GM18907 (cell line): Measurements from ENCODE around the gene ANXA2.
"Not testable (repeated sequence)": the region's sequence is repeated elsewhere in the genome, so short reads cannot be mapped to it uniquely, and the experiment has no call there.

Source experiments
- ATAC-seq: cut with Tn5 transposase; IDR thresholded peaks from one replicate; pipeline ENCODE4 v1.9.1; 2021; ENCODE audit warnings: mild to moderate bottlenecking, moderate library complexity; ENCODE audit not compliant: unreplicated experiment

ANXA2 gene

DNA sequence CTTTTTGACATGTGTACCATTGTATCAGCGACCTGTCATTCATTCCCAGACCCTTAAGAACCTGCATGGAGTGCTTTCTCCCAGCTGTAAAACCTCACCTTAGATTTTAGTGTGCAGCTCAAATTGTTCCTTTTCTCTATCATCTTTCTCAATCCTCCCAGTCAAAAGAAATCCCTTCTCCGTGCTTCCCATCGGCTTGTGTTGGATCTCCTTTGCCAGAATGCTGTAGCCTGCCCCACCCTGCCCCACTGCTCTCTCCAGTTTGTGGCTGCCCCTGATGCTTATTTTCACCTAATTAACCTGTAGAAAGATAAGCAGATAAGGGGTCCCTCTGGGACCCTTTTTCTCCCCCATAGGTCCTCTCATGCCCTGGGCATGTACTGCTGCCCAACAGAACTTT, 51.1 kb downstream of the ANXA2 start:
- ATAC-seq: no peak

DNA sequence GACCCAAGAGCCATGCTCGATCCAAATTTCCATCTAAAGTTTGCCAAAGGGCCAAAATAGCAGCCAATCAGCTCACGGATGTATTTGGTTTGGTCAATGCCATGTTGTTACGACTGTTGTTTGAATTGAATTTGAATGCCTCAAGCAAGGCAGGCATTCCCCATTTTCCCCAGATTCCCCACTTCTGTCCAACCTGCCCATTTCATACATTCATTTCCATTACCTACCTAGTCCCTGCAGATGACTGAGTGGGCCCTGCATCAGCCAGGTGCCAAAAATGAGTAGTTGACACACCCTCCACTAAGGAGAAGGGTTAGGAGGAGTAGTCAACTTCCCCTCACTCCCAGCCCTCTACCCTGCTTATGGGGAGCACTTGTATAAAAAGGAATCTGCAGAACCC, 51.7 kb downstream of the ANXA2 start:
- ATAC-seq: no peak

DNA sequence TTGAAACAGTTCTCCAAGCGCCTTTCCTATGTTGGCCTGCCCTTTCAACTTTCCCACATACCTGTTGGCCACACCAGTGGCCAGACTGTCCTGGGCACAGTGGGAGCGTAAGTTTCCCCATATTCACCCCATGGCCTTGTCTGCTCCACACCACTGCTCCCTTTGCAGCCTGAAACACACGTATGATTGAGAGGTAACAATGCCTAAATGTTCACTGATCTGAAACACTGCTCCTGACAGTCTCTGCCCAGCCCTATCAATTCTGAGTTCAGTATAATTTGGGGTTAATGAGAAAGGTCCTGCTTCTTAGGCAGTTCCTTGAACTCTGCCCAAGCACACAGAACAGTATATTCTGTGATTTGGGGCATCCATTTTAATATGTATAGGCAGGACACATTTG, 52.2 kb downstream of the ANXA2 start:
- ATAC-seq: no peak

GRCh38 chr15:60344987-60345386, 52.8 kb downstream of the ANXA2 start:
- no peak for ATAC-seq

- ATAC-seq: no peak
Measured at GRCh38 chr15:60344461-60344860, 53.3 kb downstream of the ANXA2 start.

DNA sequence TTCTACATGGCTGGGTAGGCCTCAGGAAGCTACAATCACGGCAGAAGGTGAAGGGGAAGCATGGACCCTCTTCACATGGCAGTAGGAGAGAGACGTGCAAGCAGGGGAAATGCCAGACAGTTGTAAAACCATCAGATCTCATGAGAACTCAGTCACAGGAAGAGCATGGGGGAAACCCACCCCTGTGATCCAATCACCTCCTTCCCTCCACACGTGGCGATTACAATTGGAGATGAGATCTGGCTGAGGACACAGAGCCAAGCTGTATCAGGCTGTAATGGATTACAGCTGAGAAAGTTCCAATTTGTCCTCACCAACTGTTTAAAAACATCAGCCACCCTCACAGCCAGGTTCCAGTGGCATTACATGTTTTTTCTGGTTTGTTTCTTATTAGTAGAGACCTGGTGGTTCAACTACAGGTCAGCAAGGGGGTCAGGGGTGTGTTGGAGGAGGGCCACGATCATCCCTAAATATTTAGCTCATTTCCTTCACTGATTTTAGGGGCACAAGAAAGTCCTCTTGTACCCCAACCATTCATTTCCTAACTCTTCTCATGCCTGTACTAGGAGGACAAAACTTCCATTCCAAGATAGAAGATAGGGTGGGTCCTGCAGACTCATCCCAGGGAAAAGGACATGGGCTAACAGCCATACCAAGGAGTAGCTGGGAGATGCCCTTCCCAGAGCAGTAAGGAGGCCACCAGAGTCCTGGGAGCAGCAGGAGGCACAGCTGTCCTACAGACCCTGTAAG, 54.4 kb downstream of the ANXA2 start:
- no peak for ATAC-seq

- no peak for ATAC-seq
Measured at GRCh38 chr15:60340207-60340921, 57.4 kb downstream of the ANXA2 start.

- ATAC-seq: no peak
Measured at GRCh38 chr15:60339236-60339635, 58.5 kb downstream of the ANXA2 start.

DNA sequence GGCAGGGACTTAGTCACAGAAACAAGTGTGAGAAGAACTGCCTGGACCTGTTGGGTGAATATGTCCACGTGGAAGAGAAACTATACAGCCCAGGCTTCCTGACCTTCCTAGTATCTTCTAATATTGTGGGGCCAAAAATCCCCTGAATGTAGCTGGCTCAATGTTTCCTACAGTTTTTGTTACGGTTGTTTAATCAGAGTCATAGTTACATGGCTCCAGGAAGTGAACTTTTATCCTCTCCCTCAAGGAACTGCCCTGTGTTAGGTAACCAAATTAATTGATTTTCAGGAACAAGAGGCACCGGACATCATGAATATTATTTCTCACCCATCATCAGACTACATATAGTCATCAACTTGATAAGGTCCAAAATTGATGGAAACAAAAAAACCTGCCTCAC, 59.0 kb downstream of the ANXA2 start:
- no peak for ATAC-seq

- ATAC-seq: no peak
Measured at GRCh38 chr15:60337076-60337475, 60.7 kb downstream of the ANXA2 start.

DNA sequence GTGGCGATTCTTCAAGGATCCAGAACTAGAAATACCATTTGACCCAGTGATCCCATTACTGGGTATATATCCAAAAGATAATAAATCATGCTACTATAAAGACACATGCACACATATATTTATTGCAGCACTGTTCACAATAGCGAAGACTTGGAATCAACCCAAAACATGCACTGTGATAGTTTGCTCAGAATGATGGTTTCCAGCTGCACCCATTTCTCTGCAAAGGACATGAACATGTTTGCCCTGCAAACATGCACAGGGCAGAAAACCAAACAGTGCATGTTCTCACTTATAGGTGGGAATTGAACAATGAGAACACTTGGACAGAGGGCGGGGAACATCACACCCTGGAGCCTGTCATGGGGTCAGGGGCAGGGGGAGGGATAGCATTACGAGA, 62.5 kb downstream of the ANXA2 start:
- not testable (repeated sequence) for ATAC-seq

DNA sequence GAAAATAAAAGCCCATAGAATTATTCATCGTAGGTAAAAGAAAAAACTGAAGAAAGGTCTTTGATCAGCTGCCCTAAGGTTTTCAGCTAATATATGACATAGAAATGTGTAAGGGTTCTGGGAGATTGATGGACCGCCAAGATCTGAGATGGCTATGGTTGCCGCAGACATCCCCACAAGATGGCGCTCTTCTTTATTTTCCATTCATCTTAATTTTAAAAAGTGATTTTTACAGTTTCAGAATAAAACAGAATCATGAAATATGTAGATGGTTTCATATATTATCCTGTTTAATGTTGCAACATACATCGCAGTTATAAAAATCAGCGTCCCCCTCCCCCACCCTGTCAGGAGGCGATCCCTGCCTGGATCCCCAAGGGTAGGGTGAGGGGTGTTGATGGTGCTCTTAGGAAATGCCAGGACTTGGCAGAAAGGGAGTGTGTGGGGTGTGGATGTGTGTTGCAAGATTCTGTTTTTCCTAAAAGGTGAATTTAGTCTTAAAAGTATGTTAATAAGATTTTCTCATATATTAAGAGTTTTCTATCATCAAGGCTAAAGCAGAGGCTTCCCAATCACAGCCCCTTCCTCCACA, 68.8 kb downstream of the ANXA2 start:
- ATAC-seq: no peak

- no peak for ATAC-seq
Measured at GRCh38 chr15:60326824-60327654, 70.7 kb downstream of the ANXA2 start.

DNA sequence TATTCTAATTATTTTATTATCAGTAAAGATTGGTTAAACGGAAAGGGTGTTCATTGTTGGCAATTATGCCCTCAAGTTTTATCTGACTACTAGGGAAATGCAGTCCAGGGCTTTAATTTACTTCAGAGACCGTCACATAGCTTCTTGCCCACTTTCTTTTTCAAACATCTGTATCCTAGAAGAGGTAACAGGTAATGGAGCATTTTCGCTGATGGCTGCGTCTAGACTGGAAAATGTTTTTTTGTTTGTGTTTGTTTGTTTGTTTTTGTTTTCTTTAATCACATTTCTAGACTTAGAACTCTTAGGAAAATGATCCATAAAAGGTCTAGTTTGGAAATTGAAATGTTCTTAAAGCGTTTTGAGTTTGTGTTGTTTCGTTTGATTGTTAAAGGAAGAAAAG, 71.4 kb downstream of the ANXA2 start:
- ATAC-seq: no peak

GRCh38 chr15:60325905-60326304, 71.9 kb downstream of the ANXA2 start:
- no peak for ATAC-seq

DNA sequence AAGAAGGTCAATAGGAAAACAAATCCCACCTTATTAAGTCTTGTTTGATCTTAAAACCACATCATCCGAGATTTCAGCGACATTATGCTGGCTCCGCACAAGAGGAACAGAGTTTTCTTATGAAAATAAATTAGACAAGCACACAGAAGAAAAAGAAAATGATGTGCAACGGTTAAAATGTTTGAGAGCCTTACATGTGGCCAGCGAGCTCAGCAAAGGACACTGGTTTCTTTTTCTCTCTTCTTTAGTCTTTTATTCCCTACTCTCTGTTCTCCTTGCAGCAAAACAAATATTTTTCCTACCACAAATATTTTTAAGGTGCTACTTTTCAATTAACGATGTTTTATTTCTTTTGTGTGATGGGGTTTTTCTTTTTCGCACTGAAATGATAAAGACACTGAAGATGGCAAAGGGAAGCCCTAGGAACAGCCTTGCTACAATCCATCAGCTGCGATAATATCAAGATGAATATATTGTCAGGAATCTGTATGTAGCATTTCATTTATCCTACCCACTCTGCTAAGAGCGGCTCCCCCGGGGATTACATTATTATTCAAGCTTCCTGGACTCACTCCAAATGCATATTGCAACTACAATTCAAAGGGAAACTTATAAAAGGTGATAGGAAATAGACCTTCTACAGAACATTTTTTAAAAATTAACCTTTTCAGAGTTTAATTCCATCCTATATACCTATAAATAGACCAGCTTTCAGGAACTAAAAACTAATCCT, 72.9 kb downstream of the ANXA2 start:
- no peak for ATAC-seq

DNA sequence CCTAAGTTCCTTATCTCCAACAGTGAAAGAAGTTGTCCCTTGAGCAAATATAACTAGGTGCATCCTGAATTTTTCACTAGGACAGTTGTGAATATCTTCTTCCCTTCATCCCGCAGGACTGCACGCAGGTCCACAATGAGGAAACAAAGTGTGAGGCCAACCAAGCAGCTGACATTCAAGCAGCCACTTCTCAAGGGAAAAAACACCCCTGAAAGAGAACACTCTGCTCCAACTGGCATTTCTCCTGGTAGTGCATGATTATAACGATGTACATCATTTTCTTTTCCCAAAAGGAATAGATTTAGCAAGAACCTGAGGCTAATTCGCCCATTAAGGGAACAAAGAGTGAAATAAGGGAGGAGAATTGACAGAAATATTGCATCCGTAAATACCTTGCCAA, 74.5 kb downstream of the ANXA2 start:
- ATAC-seq: no peak

- no peak for ATAC-seq
Measured at GRCh38 chr15:60320365-60320764, 77.4 kb downstream of the ANXA2 start.

DNA sequence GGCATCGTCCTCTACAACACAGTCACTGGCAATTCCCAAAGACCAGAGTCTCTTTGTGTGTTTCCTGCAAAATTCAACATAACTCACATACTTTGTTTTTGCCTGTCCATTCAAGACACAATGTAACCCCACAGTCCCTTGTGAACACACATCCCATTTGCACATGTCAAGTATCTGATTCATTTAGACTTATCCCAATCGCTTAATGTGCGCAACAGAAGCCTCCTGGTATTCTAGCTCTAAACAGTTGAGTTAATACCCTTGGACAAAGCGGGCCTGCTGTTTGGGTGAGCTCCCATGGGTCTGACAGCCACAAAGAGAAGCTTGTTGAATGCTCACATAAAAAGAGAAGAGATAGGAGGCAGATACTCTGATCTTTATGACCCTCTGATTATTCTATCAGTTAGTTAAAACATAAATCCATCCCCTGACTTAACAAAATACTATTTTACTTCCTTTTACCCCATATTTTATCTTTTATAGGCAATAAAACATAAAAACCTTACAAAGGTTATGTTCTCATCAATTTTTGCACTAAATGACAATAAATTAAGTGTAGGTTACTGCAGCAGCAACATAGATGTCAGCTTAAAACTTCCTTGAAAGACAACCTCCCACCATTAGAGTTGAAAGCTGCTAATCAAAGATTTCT, 79.4 kb downstream of the ANXA2 start:
- no peak for ATAC-seq

DNA sequence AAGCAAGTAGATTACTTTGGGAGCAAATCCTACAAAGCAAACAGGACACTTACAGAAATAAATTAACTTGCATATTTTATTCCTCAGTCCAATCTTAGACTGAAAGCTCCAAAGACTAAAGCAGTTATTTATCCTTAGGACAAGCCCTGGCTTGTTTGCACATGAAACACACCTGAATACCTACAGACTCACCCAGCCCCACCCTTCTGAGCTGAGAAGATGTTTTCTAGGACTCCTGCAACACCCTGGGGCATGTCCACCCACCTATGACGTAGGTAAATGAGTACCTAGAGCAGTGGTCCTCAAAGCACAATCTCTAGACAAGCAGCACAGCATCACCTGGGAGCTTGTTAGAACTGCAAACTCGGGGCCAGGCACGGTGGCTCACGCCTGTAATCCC, 80.8 kb downstream of the ANXA2 start:
- ATAC-seq: no peak
